H1 (cell line): ENCODE measurements around the gene TTC24. TPM values are rescaled to one million over a fixed set of nuclear protein-coding genes. Genes with fewer than 3 reads are reported as not detected.

ENCODE experiments used
- EZH2 ChIP-seq: fragments of 200-600 bp; sonication (generic); IDR thresholded peaks from 2 replicates; pipeline ENCODE4 v1.7.1; 2012; ENCODE audit warnings: low read depth, mild to moderate bottlenecking, moderate library complexity, low read length, inconsistent platforms; ENCODE audit not compliant: severe bottlenecking
- HDAC6 ChIP-seq: IDR thresholded peaks from one replicate; pipeline ENCODE4 v1.7.1; 2012; ENCODE audit warnings: low read depth, mild to moderate bottlenecking, inconsistent platforms, low read length, moderate library complexity
- polyA plus RNA-seq, 7 experiments: library from polyadenylated mRNA; depleted of rRNA in 3 of 7; stranded (reverse) in 5 of 7; unstranded in 2 of 7; fragments of >200 nt in 5 of 7; fragments of 200-250 nt in 2 of 7; gene quantifications; 1 replicate in 5 of 7; 2 replicates in 1 of 7; 4 replicates in 1 of 7; pipeline versions ENCODE4 v1.2.1 to v1.2.3, GENCODE V29; 2011 to 2013; ENCODE audit warnings: missing spikeins in 2 of 7, mixed read lengths in 2 of 7
- total RNA-seq: library from RNA; stranded (reverse); fragmentation: NEBNext Ultra II Directional; extraction: Animal tissue kit (Norgen Biotek cat#: 25700); gene quantifications from 2 replicates; pipeline ENCODE4 v1.2.1, GENCODE V29; 2021
- TF ChIP-seq, protein P1 (sequence below): fragments of 300-600 bp; sonication (generic); IDR thresholded peaks from 2 replicates; pipeline ENCODE4 v1.7.1; 2012; ENCODE audit warnings: low read length, moderate library complexity, mild to moderate bottlenecking, inconsistent platforms; ENCODE audit not compliant: insufficient replicate concordance

Gene TTC24
- total and polyA plus RNA-seq, 2 of the 8 experiments (the other 6 are each of a cell fraction or from before 2014, with no cell fraction given): 0.08 TPM; not detected in 1

DNA sequence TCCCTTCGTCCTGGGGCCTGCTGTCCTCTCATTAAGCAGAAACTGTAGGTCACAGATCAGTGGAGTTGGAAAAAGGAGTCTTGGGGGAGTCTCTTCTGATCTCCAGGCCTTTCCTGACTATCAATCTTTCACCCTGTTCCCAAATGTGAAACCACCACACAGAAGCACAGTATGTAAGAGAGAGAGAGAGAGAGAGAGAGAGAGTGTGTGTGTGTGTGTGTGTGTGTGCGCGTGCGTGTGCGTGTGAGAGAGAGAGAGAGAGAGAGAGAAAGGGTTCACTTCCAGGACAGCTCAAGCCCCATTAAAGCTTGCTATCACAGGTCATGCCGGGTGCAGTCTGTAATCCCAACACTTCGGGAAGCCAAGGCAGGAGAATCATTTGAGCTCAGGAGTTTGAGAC lies 1.5 kb upstream of the TTC24 start (continued):
- TF ChIP-seq, protein P1, sequence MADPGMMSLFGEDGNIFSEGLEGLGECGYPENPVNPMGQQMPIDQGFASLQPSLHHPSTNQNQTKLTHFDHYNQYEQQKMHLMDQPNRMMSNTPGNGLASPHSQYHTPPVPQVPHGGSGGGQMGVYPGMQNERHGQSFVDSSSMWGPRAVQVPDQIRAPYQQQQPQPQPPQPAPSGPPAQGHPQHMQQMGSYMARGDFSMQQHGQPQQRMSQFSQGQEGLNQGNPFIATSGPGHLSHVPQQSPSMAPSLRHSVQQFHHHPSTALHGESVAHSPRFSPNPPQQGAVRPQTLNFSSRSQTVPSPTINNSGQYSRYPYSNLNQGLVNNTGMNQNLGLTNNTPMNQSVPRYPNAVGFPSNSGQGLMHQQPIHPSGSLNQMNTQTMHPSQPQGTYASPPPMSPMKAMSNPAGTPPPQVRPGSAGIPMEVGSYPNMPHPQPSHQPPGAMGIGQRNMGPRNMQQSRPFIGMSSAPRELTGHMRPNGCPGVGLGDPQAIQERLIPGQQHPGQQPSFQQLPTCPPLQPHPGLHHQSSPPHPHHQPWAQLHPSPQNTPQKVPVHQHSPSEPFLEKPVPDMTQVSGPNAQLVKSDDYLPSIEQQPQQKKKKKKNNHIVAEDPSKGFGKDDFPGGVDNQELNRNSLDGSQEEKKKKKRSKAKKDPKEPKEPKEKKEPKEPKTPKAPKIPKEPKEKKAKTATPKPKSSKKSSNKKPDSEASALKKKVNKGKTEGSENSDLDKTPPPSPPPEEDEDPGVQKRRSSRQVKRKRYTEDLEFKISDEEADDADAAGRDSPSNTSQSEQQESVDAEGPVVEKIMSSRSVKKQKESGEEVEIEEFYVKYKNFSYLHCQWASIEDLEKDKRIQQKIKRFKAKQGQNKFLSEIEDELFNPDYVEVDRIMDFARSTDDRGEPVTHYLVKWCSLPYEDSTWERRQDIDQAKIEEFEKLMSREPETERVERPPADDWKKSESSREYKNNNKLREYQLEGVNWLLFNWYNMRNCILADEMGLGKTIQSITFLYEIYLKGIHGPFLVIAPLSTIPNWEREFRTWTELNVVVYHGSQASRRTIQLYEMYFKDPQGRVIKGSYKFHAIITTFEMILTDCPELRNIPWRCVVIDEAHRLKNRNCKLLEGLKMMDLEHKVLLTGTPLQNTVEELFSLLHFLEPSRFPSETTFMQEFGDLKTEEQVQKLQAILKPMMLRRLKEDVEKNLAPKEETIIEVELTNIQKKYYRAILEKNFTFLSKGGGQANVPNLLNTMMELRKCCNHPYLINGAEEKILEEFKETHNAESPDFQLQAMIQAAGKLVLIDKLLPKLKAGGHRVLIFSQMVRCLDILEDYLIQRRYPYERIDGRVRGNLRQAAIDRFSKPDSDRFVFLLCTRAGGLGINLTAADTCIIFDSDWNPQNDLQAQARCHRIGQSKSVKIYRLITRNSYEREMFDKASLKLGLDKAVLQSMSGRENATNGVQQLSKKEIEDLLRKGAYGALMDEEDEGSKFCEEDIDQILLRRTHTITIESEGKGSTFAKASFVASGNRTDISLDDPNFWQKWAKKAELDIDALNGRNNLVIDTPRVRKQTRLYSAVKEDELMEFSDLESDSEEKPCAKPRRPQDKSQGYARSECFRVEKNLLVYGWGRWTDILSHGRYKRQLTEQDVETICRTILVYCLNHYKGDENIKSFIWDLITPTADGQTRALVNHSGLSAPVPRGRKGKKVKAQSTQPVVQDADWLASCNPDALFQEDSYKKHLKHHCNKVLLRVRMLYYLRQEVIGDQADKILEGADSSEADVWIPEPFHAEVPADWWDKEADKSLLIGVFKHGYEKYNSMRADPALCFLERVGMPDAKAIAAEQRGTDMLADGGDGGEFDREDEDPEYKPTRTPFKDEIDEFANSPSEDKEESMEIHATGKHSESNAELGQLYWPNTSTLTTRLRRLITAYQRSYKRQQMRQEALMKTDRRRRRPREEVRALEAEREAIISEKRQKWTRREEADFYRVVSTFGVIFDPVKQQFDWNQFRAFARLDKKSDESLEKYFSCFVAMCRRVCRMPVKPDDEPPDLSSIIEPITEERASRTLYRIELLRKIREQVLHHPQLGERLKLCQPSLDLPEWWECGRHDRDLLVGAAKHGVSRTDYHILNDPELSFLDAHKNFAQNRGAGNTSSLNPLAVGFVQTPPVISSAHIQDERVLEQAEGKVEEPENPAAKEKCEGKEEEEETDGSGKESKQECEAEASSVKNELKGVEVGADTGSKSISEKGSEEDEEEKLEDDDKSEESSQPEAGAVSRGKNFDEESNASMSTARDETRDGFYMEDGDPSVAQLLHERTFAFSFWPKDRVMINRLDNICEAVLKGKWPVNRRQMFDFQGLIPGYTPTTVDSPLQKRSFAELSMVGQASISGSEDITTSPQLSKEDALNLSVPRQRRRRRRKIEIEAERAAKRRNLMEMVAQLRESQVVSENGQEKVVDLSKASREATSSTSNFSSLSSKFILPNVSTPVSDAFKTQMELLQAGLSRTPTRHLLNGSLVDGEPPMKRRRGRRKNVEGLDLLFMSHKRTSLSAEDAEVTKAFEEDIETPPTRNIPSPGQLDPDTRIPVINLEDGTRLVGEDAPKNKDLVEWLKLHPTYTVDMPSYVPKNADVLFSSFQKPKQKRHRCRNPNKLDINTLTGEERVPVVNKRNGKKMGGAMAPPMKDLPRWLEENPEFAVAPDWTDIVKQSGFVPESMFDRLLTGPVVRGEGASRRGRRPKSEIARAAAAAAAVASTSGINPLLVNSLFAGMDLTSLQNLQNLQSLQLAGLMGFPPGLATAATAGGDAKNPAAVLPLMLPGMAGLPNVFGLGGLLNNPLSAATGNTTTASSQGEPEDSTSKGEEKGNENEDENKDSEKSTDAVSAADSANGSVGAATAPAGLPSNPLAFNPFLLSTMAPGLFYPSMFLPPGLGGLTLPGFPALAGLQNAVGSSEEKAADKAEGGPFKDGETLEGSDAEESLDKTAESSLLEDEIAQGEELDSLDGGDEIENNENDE: no peak
- TF ChIP-seq EZH2: no peak
- no peak for TF ChIP-seq HDAC6
